SK-N-MC (cell line): ENCODE data around the gene MYBBP1A.
A peak's percentile ranks its signal among the peaks of the same experiment; 100 is the strongest.
"Not testable (repeated sequence)": the region's sequence is repeated elsewhere in the genome, so short reads cannot be mapped to it uniquely, and the experiment has no call there.

Source experiments
- DNase-seq: peaks from one replicate; pipeline ENCODE4 v3.0.0-alpha.2; 2011; ENCODE audit warnings: low read depth, low spot score
- H3K27ac ChIP-seq: fragments of 200-600 bp; sonication (generic); 2 replicates; pipeline ENCODE4 v1.5.1; 2016; ENCODE audit warnings: mixed run types
- H3K36me3 ChIP-seq: fragments of 200-600 bp; sonication (generic); 2 replicates; pipeline ENCODE4 v1.6.1; 2017; ENCODE audit warnings: antibody characterized with exemption, low read length, mixed read lengths; ENCODE audit not compliant: insufficient read depth
- H3K4me3 ChIP-seq: fragments of 200-600 bp; sonication (generic); 2 replicates; pipeline ENCODE4 v1.5.1; 2016
- H3K9ac ChIP-seq: fragments of 200-600 bp; sonication (generic); 2 replicates; pipeline ENCODE4 v1.8.0; 2017; ENCODE audit warnings: mixed run types, mixed read lengths; ENCODE audit not compliant: insufficient read length
- H3K9me3 ChIP-seq: fragments of 200-600 bp; sonication (generic); 2 replicates; pipeline ENCODE4 v1.6.1; 2017; ENCODE audit warnings: low read depth, mild to moderate bottlenecking, antibody characterized with exemption, low read length, moderate library complexity, mixed read lengths
- EZH2 ChIP-seq: fragments of 200-600 bp; sonication (generic); IDR thresholded peaks from one replicate; pipeline ENCODE4 v1.6.1; 2017; ENCODE audit warnings: antibody characterized with exemption
- FOXP2 ChIP-seq: optimal IDR thresholded peaks from 2 replicates; pipeline ENCODE3; 2011; ENCODE audit warnings: mild to moderate bottlenecking, moderate library complexity; ENCODE audit not compliant: insufficient read depth; ENCODE audit errors: extremely low read length, control extremely low read depth
- POLR2AphosphoS5 ChIP-seq: IDR thresholded peaks from 2 replicates; pipeline ENCODE4 v1.6.1; 2012; ENCODE audit warnings: mild to moderate bottlenecking, low read depth, low read length, borderline replicate concordance

MYBBP1A gene, protein sequence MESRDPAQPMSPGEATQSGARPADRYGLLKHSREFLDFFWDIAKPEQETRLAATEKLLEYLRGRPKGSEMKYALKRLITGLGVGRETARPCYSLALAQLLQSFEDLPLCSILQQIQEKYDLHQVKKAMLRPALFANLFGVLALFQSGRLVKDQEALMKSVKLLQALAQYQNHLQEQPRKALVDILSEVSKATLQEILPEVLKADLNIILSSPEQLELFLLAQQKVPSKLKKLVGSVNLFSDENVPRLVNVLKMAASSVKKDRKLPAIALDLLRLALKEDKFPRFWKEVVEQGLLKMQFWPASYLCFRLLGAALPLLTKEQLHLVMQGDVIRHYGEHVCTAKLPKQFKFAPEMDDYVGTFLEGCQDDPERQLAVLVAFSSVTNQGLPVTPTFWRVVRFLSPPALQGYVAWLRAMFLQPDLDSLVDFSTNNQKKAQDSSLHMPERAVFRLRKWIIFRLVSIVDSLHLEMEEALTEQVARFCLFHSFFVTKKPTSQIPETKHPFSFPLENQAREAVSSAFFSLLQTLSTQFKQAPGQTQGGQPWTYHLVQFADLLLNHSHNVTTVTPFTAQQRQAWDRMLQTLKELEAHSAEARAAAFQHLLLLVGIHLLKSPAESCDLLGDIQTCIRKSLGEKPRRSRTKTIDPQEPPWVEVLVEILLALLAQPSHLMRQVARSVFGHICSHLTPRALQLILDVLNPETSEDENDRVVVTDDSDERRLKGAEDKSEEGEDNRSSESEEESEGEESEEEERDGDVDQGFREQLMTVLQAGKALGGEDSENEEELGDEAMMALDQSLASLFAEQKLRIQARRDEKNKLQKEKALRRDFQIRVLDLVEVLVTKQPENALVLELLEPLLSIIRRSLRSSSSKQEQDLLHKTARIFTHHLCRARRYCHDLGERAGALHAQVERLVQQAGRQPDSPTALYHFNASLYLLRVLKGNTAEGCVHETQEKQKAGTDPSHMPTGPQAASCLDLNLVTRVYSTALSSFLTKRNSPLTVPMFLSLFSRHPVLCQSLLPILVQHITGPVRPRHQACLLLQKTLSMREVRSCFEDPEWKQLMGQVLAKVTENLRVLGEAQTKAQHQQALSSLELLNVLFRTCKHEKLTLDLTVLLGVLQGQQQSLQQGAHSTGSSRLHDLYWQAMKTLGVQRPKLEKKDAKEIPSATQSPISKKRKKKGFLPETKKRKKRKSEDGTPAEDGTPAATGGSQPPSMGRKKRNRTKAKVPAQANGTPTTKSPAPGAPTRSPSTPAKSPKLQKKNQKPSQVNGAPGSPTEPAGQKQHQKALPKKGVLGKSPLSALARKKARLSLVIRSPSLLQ (N-terminal part only)

DNA sequence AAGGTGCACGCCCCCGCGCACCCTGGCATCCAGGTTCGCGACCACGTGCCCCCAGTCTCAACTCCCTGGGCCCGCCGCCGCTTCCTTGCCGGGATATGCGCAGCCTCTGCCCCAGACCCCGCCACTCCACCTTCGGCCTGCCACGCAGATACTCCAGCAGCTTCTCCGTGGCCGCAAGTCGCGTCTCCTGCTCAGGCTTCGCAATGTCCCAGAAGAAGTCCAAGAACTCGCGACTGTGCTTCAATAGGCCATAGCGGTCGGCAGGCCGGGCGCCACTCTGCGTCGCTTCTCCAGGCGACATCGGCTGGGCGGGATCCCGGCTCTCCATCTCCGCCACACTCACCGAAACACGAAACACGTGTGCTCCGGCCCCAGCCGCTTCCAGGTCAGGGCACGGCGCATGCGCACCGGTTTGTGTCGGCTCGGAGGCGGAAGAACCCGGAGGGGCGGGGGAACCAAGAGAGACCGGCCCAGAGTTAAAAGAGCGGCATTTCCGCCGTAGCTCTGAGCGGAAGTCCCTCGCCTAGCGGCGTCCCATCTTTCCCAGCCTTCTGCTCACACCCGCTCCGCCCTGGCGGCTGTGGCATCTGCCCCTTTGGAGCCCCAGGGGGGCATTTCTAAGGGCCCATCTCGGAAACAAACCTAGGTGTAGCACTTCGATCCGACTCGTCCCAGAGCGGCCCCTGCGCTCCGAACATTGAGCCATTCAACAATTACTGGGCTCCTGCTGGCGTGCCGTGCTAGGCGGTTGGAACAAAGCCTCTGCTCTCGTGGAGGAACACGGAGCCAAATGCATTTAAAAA lies at the start of gene MYBBP1A:
MYBBP1A (minus strand) TSS at position 388 of the 803 bp plus-strand sequence; CDS start at position 328, 60 bp downstream.
- H3K9ac ChIP-seq: peak within 1 kb of the TSS; percentile 93
- H3K9me3 ChIP-seq: no peaks in the 10 kb centered on the region
- H3K36me3 ChIP-seq: peaks cover 41% of the 10 kb centered on the region
- peak within 1 kb of the TSS; percentile 82 for H3K27ac ChIP-seq
- peak; percentile 35 for DNase-seq
- TF ChIP-seq FOXP2 (no peak), POLR2AphosphoS5 (peak; percentile 77)
- H3K4me3 ChIP-seq: peak within 1 kb of the TSS; percentile 99

DNA sequence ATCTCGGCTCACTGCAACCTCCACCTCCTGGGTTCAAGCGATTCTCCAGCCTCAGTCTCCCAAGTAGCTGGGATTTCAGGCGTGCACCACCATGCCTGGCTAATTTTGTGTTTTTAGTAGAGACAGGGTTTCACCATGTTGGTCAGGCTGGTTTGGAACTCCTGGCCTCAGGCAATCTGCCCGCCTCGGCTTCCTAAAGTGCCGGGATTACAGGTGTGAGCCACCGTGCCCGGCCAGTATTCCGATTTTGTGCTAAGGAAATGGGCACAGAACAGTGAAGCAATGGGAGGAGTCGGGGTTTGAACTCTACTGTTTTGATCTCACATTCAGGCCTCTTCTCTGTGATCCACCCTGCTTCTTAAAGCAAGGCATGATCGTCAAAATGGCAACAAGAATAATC lies 49.6 kb upstream of the MYBBP1A start:
- peak overlapping the region; percentile 57 for H3K27ac ChIP-seq
- not testable (repeated sequence) for H3K36me3 ChIP-seq, H3K4me3 ChIP-seq, H3K9me3 ChIP-seq, DNase-seq, H3K9ac ChIP-seq

DNA sequence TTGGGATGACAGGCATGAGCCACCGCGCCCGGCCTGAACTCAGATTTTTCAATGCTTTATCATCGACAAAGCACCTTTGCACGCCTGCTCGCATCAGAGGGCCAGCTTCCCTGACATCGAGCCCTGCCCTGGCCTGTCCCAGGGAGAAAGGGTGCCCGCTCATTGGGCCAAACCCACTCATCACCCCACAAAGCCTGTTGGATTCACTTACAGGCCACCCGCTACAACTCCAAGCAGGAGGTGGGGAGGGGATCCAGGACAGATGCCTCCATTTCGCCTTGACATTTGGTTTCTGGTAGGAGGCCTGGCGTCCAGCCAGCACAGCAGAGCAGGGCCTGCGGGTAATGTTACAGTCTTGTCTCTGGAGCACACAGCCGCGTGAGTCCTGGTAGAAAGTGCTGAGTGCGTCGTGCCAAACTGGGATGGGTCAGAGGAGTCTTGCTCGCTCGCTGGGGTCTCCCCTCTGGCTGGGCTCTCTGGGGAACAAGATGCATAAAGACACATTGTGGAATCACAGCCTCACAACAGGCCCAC lies 49.0 kb upstream of the MYBBP1A start:
- DNase-seq: no peak
- TF ChIP-seq POLR2AphosphoS5: no peak
- no peak for TF ChIP-seq EZH2
- TF ChIP-seq FOXP2: no peak
- Histone ChIP-seq H3K27ac (peak overlapping the region; percentile 57), H3K9me3 (no peaks in the 10 kb centered on the region), H3K9ac (no peak overlapping the region), H3K36me3 (no peaks in the 10 kb centered on the region), H3K4me3 (peak overlapping the region; percentile 28; the same call in 1 of the 2 replicates)

DNA sequence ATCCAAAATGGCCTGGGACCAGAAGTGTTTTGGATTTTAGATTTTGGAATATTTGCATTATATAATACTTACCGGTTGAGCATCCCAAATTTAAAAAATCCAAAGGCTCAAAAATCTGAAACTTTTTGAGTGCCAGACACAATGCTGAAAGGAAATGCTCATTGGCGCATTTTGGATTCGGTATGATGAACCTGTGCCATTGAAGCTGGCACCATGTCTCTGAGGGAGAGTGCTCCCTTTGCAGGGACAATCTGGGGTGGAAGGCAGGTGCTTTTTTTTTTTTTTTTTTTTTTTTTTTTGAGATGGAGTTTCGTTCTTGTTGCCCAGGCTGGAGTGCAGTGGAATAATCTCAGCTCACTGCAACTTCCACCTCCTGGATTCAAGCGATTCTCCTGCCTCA lies 46.9 kb upstream of the MYBBP1A start:
- H3K9me3 ChIP-seq: no peaks in the 10 kb centered on the region
- H3K9ac ChIP-seq: no peak overlapping the region
- no peaks in the 10 kb centered on the region for H3K36me3 ChIP-seq
- DNase-seq: no peak
- H3K4me3 ChIP-seq: no peak overlapping the region
- 0 out of 2 replicates have a peak overlapping the region, but pooled peaks have one; percentile 36 for H3K27ac ChIP-seq
- TF ChIP-seq FOXP2 (no peak), EZH2 (no peak), POLR2AphosphoS5 (no peak)

DNA sequence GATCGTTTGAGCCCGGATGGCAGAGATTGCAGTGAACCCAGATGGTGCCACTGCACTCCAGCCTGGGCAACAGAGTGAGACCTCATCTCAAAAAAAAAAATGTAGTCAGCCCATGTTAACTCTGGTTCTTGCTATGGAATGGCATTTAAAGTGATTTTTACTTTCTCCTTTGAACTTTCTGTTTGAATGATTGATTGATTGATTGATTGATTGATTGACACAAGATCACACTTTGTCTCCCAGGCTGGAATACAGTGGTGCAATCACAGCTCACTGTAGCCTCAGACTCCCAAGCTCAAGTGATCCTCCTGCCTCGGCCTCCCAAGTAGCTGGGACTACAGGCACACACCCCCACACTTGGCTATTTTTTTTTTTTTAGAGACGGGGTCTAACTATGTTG lies 46.1 kb upstream of the MYBBP1A start:
- Histone ChIP-seq H3K9me3 (no peaks in the 10 kb centered on the region), H3K27ac (no peak overlapping the region), H3K4me3 (no peak overlapping the region), H3K9ac (no peak overlapping the region), H3K36me3 (no peaks in the 10 kb centered on the region)
- DNase-seq: no peak
- TF ChIP-seq EZH2 (no peak), FOXP2 (no peak), POLR2AphosphoS5 (no peak)

DNA sequence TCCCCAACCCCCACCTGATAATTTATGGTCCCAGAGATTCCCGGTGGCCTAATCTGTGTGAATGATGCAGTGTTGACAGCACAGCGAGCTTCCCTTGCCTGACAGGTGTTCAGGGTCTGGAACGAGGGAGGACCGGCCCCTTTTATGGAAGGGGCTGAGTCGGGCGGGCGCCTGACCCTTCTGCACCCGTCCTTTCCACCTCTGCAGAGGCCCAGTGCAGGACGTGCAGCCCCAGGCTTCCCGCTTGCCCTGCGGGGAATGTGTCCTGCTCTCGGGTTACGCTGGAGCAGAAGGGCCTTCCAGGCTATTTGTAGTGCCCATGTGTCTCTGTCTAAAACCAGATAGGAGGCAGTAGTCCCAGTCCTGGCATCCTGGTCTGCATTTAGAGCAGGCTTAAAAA lies 45.4 kb upstream of the MYBBP1A start:
- TF ChIP-seq FOXP2: no peak
- no peak for TF ChIP-seq POLR2AphosphoS5
- TF ChIP-seq EZH2: no peak
- H3K4me3 ChIP-seq: no peak overlapping the region
- DNase-seq: no peak
- no peak overlapping the region for H3K9ac ChIP-seq
- no peaks in the 10 kb centered on the region for H3K36me3 ChIP-seq
- no peaks in the 10 kb centered on the region for H3K9me3 ChIP-seq
- H3K27ac ChIP-seq: no peak overlapping the region

DNA sequence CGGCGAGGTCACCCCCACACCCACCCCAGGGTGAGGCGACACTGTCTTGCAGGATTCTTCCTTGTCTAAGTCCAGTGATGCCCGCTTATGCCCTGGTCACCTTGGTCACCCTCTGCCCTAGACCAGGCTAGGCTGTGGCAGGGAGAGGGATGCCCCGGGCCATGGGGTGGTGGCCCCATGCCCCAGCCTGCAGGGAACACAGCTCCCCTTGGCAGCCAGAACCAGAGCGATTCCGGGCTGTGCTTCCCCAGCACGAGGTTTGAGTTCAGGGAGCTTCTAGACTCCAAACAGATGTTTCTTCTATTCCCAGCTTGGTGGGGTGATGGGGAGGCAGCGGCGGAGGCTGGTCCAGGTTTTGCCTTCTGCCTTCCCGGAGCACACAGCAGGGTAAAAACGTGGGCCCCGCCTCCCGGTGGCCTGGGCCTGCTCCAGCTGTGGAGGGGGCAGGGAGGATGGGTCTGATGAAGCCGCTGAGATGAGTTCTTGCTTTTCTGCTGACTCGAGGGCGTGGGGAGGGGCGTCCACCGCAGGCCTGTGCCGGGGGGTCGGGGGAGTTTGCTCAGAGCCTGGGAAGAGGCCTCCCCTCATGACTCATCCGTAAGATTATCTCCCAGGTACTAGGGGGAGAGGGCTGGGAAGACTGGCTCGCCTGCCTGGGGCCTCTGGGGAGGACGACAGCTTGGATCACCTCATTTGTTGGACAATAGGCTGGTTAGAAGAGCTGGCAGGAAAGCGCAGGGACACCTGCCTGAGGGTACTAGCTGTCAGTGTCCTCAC lies 44.5 kb upstream of the MYBBP1A start:
- TF ChIP-seq POLR2AphosphoS5 (no peak), EZH2 (no peak), FOXP2 (no peak)
- Histone ChIP-seq H3K27ac (no peak overlapping the region), H3K9me3 (no peaks in the 10 kb centered on the region), H3K36me3 (no peaks in the 10 kb centered on the region), H3K9ac (no peak overlapping the region), H3K4me3 (no peak overlapping the region; the same call in 1 of the 2 replicates)
- DNase-seq: no peak
